Right atrium auricular region (tissue), 2 donors: ENCODE data around the gene RTP2. TPM values are rescaled to one million over a fixed set of nuclear protein-coding genes. Genes with fewer than 3 reads are reported as not detected.

Source experiments
- DNase-seq: peaks from one replicate; pipeline ENCODE4 v3.0.0-alpha.2; 2019; ENCODE audit warnings: low spot score
- H3K27ac ChIP-seq, 2 donors: fragments of 200-600 bp; sonication (generic); 1 replicate in 1 of 2; 2 replicates in 1 of 2; pipeline ENCODE4 v1.5.1; 2016 to 2019
- H3K27me3 ChIP-seq, 2 donors: fragments of 200-600 bp; sonication (generic); one replicate each; pipeline versions ENCODE4 v1.5.1 to v1.6.0; 2017 to 2019
- H3K36me3 ChIP-seq: fragments of 200-600 bp; sonication (generic); one replicate; pipeline ENCODE4 v1.5.1; 2016
- H3K4me1 ChIP-seq, 2 donors: fragments of 200-600 bp; sonication (generic); one replicate each; pipeline versions ENCODE4 v1.5.1 to v1.6.0; 2017 to 2019
- H3K4me3 ChIP-seq, 2 donors: fragments of 200-600 bp; sonication (generic); 1 replicate in 1 of 2; 2 replicates in 1 of 2; pipeline ENCODE4 v1.5.1; 2017 to 2019; ENCODE audit warnings: mild to moderate bottlenecking in 1 of 2, moderate library complexity in 1 of 2
- H3K9me3 ChIP-seq, 2 donors: fragments of 200-600 bp; sonication (generic); one replicate each; pipeline ENCODE4 v1.5.1; 2019
- CTCF ChIP-seq, 2 donors: fragments of 200-600 bp; sonication (generic); IDR thresholded peaks; one replicate each; pipeline ENCODE4 v1.5.1; 2019; ENCODE audit warnings: antibody characterized with exemption in 2 of 2
- total RNA-seq, 2 donors: library from RNA; depleted of rRNA; stranded (reverse); fragments of >200 nt; gene quantifications; one replicate each; pipeline ENCODE4 v1.1.0, GENCODE V29; 2016

RTP2 gene
- total RNA-seq, 2 donors from 2014 or later, result not detected

GRCh38 chr3:187743195-187744141 is 41.1 kb upstream of the RTP2 start:
- no peak for TF ChIP-seq CTCF (IDR thresholded peaks at IDR 0.05)
- DNase-seq, result no peak
- Histone ChIP-seq H3K36me3 (no peaks in the 10 kb centered on the region), H3K4me1 (peaks cover 0 to 35% of the 10 kb centered on the region in 2 donors), H3K4me3 (peak overlapping the region; percentile 80 to 84), H3K9me3 (no peaks in the 10 kb centered on the region), H3K27ac (peak overlapping the region; percentile 99), H3K27me3 (no peaks in the 10 kb centered on the region)

GRCh38 chr3:187742351-187743171 is 40.2 kb upstream of the RTP2 start:
- Histone ChIP-seq H3K4me3 (peak overlapping the region; percentile 80 to 84), H3K27me3 (no peaks in the 10 kb centered on the region), H3K27ac (peak overlapping the region; percentile 99), H3K36me3 (no peaks in the 10 kb centered on the region), H3K9me3 (no peaks in the 10 kb centered on the region), H3K4me1 (peaks cover 0 to 26% of the 10 kb centered on the region in 2 donors)
- TF ChIP-seq CTCF (IDR thresholded peaks at IDR 0.05), result peak in 1 of 2 donors; percentile 4
- DNase-seq, result no peak

- Histone ChIP-seq H3K4me3 (peak overlapping the region; percentile 80 to 84), H3K36me3 (no peaks in the 10 kb centered on the region), H3K4me1 (peaks cover 0 to 25% of the 10 kb centered on the region in 2 donors), H3K27ac (peak overlapping the region; percentile 99), H3K27me3 (no peaks in the 10 kb centered on the region), H3K9me3 (no peaks in the 10 kb centered on the region)
- DNase-seq, result no peak
- peak; percentile 81 to 90 for TF ChIP-seq CTCF (IDR thresholded peaks at IDR 0.05)
Observed at GRCh38 chr3:187741403-187742350, 39.3 kb upstream of the RTP2 start.

GRCh38 chr3:187740421-187741399 is 38.4 kb upstream of the RTP2 start:
- H3K9me3 ChIP-seq, result no peaks in the 10 kb centered on the region
- H3K27me3 ChIP-seq, result no peaks in the 10 kb centered on the region
- H3K27ac ChIP-seq, result peak overlapping the region; percentile 99
- H3K4me1 ChIP-seq, result peaks cover 0 to 34% of the 10 kb centered on the region in 2 donors
- no peaks in the 10 kb centered on the region for H3K36me3 ChIP-seq
- peak overlapping the region; percentile 80 to 84 for H3K4me3 ChIP-seq
- DNase-seq, result no peak
- TF ChIP-seq CTCF (IDR thresholded peaks at IDR 0.05), result peak; percentile 94
